GM18909 (cell line): ENCODE measurements around the gene RAPGEF5.

ENCODE experiments used
- ATAC-seq: cut with Tn5 transposase; IDR thresholded peaks from one replicate; pipeline ENCODE4 v1.9.1; 2021; ENCODE audit warnings: mild to moderate bottlenecking; ENCODE audit not compliant: unreplicated experiment, poor library complexity

Gene RAPGEF5

DNA sequence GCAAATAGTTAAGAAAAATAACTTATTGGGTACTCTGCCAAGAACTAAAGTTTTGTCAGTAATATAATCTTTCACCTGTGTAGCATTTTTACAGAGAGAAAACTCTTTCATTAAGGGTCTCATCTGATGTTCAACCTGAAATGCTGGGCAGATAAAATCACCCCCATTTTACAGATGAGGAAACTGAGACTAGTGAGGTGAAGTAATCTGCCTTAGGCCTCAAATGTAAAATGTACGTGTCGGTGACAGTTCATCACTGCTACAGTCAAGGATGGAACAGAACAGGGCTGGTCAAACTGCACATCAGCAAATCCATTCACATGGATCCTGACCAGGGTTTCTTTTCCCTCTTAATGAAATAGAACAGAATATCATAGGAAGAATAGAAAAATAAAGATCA lies 121.8 kb downstream of the RAPGEF5 start:
- ATAC-seq: no peak

GRCh38 chr7:22234227-22234626 lies 122.7 kb downstream of the RAPGEF5 start:
- no peak for ATAC-seq

DNA sequence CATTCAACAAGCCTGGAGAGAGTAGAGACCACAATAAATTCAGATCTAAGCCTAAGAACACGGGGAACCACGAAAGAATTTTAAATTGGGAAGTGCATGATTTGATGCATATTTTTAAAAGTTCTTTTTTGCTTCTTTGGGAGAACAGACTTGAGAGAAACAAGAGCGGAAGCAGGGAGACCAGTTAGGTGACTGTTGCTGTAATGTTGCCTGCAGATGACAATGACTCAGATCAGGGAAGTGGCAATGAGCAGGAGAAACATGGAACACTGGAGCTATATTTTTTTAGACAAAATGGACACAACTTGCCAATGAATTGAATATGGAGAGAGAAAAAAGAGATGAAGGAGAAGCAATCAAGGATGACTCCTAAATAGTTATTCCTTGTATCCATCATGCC lies 125.1 kb downstream of the RAPGEF5 start:
- no peak for ATAC-seq

GRCh38 chr7:22231141-22231540 lies 125.8 kb downstream of the RAPGEF5 start:
- ATAC-seq: no peak

GRCh38 chr7:22230238-22230637 lies 126.7 kb downstream of the RAPGEF5 start:
- ATAC-seq: no peak

GRCh38 chr7:22229148-22229547 lies 127.8 kb downstream of the RAPGEF5 start:
- ATAC-seq: no peak

GRCh38 chr7:22223807-22224206 lies 133.1 kb downstream of the RAPGEF5 start:
- ATAC-seq: no peak

GRCh38 chr7:22220941-22221340 lies 136.0 kb downstream of the RAPGEF5 start:
- ATAC-seq: no peak

DNA sequence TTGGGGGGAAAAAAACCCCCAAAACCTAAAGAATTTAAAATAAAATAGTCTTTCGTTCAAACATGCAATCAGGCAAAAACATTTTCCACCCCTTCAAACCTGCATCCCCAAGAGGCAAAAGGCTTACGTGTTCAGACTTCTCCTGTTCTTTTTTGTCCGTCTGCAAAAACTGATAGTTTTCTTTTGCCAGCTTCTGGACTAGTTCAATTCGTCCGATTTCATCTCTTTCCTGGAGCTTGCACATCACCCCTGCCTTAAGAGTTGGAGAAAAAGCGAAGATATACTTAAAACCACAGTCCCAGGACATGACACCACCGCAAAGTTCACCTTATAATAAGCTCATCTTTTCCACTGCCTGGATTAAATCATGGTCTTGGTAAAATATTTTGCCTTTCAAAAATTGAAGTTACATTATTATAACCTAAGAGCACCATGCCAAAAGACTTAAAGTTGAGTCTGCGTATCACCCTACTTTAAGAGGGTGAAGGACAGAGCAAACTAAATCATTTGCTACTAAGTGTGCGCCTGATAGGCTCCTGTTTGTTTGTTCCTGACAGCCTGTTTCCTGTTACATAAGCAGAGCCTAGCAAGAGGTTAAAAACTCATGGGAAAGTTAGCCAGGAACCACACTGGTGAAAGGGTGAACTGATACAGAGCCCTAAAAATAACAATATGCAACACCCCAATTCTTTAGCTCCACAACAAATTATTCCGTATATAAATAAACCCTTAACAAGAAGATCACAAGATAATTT lies 137.0 kb downstream of the RAPGEF5 start:
- no peak for ATAC-seq

DNA sequence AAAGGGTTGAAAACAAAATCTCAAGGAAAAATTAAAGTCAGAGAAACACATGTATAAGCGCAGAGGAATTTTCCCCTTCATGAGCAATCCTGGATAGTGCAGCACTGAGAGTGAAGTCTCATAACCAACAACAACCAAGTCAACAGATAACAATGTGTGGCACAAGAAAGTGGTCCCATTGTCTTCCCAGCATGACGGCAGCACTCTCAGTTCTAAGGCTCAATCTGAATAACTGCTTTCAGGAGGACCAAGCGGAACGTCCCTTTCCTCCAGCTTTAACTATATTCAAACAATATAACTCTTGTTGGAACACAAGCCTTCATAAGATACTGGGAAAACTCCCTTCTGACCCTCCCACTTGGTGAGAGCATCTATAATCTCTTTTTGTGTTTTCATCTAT lies 137.9 kb downstream of the RAPGEF5 start:
- ATAC-seq: no peak

DNA sequence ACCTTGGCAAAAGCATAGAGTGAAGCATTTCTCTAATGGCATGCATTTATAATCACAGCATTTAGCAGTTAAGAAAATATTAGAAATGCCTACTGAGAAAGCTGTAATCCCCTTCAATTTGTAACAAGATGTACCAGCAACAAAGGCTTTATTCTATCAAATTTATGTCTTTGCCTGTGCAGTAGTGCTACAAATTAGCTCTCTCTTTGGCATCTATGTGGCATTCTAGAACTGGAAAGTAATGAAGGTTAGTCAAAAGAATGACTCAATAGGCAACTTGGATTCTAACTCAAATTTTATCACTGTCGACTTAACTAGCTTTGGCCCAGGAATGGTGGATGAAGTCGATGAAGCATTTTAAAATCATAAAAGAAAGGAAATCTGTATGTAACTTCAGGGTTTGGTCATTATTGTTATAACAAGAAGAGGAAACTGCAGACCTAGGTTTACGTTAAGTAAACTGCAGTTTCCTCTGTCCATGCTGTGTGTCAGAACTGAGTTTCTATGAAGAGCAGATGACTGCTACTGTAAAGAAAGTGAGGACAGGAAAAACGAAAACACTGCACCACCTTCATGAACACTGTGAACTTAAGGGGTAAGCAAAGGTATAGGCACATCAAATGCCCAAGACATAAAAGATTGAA lies 140.0 kb downstream of the RAPGEF5 start:
- ATAC-seq: no peak

- ATAC-seq: no peak
These were observed 140.6 kb downstream of the RAPGEF5 start for GRCh38 chr7:22216309-22216708.

GRCh38 chr7:22214000-22214399 lies 143.0 kb downstream of the RAPGEF5 start:
- no peak for ATAC-seq

- ATAC-seq: no peak
These were observed 143.9 kb downstream of the RAPGEF5 start for GRCh38 chr7:22213081-22213480.

- ATAC-seq: no peak
These were observed 146.0 kb downstream of the RAPGEF5 start for GRCh38 chr7:22210967-22211366.

GRCh38 chr7:22210355-22210754 lies 146.6 kb downstream of the RAPGEF5 start:
- no peak for ATAC-seq

GRCh38 chr7:22208799-22209198 lies 148.2 kb downstream of the RAPGEF5 start:
- no peak for ATAC-seq

- ATAC-seq: no peak
These were observed 149.2 kb downstream of the RAPGEF5 start for GRCh38 chr7:22207724-22208225.

DNA sequence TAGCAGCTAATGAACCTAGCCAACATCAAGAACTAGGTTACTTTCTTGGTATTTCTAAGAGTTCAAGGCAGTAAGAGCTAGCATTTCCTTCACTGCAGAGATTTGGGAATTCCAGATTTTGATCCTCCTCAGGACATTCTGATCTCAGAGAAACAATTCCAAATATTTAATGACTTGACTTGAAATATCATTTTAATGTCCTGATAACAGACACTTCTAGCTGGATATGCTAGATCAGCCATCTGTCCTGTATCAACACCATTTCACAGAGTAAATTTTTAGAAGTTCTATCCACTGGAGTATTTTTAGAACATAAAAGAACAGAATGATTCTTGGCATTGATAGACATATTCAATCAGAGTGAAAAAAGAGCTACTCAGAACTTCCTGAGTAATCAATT lies 151.3 kb downstream of the RAPGEF5 start:
- no peak for ATAC-seq

- no peak for ATAC-seq
These were observed 152.6 kb downstream of the RAPGEF5 start for GRCh38 chr7:22204312-22204711.

DNA sequence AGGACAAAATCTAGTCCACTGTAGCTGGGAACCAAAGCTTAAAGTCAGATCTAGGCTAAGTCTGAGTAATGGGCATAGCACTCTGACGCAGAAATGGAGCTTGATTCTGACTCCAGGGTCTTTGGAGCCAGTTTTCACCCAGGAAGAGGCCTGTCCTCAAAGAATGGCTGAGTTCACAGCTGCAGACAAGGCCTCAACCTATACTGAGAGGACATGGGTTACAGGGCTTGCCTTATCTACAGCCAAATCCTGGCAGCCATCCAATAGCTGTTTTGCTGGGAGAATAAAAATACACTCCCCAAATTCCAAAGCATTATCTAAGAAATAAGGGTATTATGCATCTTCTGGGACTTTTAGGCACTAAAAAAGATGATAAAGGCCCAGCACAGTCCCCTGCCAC lies 154.8 kb downstream of the RAPGEF5 start:
- no peak for ATAC-seq
